ENCODE data around the gene MACROD2.

DNA sequence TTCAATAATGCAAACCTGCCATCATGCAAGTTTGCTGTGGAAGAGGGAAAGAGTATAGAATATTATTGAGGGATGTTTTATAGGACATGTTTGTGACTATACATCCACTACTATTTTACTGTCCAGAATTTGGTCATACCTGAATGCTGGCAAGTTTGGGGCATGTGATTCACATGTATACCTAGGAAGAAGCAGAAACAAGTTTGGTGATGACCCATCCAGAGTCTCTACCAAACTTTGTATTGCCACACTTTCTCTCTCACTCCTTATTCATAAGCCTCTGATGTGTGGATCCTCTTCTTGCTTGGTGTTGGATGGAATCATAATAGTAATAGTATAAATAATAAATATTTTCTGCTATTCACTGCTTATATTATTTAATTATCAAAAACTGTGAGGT, 450.6 kb downstream of the MACROD2 start:
- TF ChIP-seq, protein P1, sequence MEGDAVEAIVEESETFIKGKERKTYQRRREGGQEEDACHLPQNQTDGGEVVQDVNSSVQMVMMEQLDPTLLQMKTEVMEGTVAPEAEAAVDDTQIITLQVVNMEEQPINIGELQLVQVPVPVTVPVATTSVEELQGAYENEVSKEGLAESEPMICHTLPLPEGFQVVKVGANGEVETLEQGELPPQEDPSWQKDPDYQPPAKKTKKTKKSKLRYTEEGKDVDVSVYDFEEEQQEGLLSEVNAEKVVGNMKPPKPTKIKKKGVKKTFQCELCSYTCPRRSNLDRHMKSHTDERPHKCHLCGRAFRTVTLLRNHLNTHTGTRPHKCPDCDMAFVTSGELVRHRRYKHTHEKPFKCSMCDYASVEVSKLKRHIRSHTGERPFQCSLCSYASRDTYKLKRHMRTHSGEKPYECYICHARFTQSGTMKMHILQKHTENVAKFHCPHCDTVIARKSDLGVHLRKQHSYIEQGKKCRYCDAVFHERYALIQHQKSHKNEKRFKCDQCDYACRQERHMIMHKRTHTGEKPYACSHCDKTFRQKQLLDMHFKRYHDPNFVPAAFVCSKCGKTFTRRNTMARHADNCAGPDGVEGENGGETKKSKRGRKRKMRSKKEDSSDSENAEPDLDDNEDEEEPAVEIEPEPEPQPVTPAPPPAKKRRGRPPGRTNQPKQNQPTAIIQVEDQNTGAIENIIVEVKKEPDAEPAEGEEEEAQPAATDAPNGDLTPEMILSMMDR (IDR thresholded peaks at IDR 0.05; ENCODE audit: poor library complexity, severe bottlenecking): no peak
- TF ChIP-seq EP300 (conservative IDR thresholded peaks at IDR 0.05; ENCODE audit: poor library complexity, severe bottlenecking): no peak
- TF ChIP-seq, protein P2, sequence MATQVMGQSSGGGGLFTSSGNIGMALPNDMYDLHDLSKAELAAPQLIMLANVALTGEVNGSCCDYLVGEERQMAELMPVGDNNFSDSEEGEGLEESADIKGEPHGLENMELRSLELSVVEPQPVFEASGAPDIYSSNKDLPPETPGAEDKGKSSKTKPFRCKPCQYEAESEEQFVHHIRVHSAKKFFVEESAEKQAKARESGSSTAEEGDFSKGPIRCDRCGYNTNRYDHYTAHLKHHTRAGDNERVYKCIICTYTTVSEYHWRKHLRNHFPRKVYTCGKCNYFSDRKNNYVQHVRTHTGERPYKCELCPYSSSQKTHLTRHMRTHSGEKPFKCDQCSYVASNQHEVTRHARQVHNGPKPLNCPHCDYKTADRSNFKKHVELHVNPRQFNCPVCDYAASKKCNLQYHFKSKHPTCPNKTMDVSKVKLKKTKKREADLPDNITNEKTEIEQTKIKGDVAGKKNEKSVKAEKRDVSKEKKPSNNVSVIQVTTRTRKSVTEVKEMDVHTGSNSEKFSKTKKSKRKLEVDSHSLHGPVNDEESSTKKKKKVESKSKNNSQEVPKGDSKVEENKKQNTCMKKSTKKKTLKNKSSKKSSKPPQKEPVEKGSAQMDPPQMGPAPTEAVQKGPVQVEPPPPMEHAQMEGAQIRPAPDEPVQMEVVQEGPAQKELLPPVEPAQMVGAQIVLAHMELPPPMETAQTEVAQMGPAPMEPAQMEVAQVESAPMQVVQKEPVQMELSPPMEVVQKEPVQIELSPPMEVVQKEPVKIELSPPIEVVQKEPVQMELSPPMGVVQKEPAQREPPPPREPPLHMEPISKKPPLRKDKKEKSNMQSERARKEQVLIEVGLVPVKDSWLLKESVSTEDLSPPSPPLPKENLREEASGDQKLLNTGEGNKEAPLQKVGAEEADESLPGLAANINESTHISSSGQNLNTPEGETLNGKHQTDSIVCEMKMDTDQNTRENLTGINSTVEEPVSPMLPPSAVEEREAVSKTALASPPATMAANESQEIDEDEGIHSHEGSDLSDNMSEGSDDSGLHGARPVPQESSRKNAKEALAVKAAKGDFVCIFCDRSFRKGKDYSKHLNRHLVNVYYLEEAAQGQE (IDR thresholded peaks at IDR 0.05; ENCODE audit: borderline replicate concordance): no peak
